ENCODE data around the gene CSK.

GRCh38 chr15:74742422-74742821, 39.5 kb upstream of the CSK start:
- TF ChIP-seq CTCF (IDR thresholded peaks at IDR 0.05) (no peak), EZH2 (IDR thresholded peaks at IDR 0.05; ENCODE audit: borderline replicate concordance, insufficient read depth, low read depth, low read length, poor library complexity, severe bottlenecking) (no peak)

Measured in B cell (primary cell).